Measurements from ENCODE around the gene CFAP251.

CFAP251 gene

DNA sequence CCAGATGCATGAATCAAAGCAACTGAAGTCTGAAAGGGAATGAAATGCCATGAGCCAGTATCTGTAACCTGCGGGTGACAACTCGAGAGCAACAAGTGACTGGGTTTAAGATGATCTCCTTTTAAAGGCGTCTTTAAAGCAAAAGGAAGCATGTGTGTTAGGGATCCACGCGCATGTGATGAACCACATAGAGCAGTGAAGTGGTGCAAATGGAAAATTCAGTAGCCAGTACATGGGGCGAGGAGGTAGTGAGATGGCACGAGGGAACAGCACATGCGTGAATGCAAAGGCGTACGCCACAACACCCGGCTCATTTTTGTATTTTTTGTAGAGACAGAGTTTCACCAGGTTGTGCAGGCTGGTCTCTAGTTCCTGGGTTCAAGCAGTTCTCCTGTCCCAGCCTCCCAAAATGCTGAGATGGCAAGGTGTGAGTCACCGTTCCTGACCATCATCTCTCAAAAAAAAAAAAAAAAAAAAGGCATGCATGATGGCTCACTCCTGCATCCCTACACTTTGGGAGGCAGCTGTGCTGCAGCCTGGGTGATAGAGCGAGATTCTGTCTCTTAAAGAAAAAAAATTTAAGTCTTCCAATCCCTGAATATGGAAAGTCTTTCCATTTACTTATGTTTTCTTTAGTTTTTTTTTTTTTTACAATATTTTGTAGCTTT is 78.7 kb downstream of the CFAP251 start:
- no peaks in the 10 kb centered on the region for H3K27me3 ChIP-seq (ENCODE audit: control insufficient read depth in 1 of 2, insufficient read depth in 2 of 2, low read length in 2 of 2)
- H3K4me3 ChIP-seq (ENCODE audit: low read depth in 1 of 2, low read length in 2 of 2) = no peak overlapping the region
- H3K27ac ChIP-seq (ENCODE audit: low read depth, low read length) = no peak overlapping the region
- H3K9me3 ChIP-seq (ENCODE audit: low read length) = no peaks in the 10 kb centered on the region
- no peaks in the 10 kb centered on the region for H3K36me3 ChIP-seq (ENCODE audit: insufficient read depth, low read length)
- H3K4me1 ChIP-seq (ENCODE audit: insufficient read depth, low read length) = no peaks in the 10 kb centered on the region
- H3K9ac ChIP-seq (ENCODE audit: low read length) = no peak overlapping the region

DNA sequence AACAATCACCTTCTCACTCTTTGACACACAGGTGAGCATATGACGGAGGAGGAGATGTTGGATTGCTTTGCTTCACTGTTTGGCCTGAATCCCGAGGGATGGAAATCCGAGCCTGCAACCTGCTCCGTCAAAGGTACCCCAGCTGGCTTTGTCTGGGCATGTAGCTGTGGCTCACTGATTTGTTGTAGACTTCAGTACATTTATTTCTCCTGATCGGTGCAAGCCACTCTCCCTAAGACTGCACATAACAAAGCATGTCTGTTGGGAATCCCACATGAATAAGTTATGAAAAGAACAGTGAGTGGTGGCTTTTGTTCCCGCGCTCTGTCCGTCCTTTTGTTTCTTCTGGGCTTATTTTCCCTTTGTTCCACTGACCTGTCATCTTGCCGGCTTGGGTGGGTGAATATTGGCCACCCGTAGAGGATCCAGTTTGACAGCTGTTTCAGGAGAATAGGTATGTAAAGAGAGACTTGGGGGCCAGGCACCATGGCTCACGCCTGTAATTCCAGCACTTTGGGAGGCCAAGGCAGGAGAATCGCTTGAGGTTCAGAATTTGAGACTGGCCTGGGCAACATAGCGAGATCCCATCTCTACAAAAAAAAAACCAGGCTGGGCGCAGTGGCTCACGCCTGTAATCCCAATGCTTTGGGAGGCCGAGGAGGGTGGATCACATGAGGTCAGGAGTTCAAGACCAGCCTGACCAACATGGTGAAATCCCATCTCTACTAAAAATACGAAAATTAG is 83.2 kb downstream of the CFAP251 start:
- H3K4me3 ChIP-seq (ENCODE audit: low read depth in 1 of 2, low read length in 2 of 2) = no peak overlapping the region
- no peak overlapping the region for H3K9ac ChIP-seq (ENCODE audit: low read length)
- H3K36me3 ChIP-seq (ENCODE audit: insufficient read depth, low read length) = no peaks in the 10 kb centered on the region
- no peaks in the 10 kb centered on the region for H3K27me3 ChIP-seq (ENCODE audit: control insufficient read depth in 1 of 2, insufficient read depth in 2 of 2, low read length in 2 of 2)
- H3K9me3 ChIP-seq (ENCODE audit: low read length) = no peaks in the 10 kb centered on the region
- no peaks in the 10 kb centered on the region for H3K4me1 ChIP-seq (ENCODE audit: insufficient read depth, low read length)
- no peak overlapping the region for H3K27ac ChIP-seq (ENCODE audit: low read depth, low read length)

DNA sequence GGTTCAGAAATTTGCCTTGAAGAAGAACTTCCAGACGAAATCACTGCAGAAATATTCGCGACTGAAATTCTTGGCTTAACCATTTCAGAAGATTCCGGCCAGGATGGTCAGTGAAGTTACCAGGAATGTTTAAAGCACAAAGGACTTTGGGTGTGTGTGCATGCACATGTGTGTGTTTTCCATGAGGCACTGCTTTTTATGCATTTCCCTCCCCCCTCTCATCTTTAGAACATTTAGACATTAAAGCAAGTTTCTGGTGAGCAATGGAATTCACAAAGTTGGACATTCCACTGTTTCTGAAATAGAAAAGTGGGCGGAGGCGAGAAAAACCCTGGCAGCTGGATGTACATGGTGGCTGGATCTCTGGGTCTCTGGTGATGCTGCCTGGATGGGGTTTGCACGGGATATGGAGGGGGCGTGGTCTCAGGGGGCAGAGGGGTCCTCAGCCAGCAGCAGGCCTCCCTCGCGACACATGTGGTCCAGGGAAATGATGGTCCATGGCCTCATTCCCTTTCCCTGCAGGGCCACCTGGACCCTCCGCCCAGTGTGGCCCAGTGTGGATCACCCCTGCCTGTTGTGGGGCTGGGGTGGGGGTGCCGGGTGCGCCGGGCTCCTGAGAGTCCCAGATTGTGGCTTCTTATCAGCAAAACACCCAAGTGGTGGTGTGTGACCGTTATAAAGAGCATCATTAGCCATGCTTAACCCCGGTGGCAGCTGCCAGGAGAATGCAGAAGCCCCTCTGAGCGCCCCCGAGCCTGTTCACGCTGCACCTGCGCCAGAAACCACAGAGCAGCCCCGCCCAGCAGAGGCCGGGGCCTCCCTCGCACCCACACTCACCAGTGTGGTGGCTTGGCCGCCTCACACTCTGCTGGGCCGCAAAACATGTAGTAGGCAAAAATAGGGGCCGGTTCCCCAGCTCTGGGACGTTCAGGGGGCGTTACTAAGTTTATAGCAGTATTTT is 85.5 kb downstream of the CFAP251 start:
- Histone ChIP-seq H3K36me3 (ENCODE audit: insufficient read depth, low read length) (no peaks in the 10 kb centered on the region), H3K4me3 (ENCODE audit: low read depth in 1 of 2, low read length in 2 of 2) (no peak overlapping the region), H3K9me3 (ENCODE audit: low read length) (no peaks in the 10 kb centered on the region), H3K9ac (ENCODE audit: low read length) (no peak overlapping the region), H3K27me3 (ENCODE audit: control insufficient read depth in 1 of 2, insufficient read depth in 2 of 2, low read length in 2 of 2) (no peaks in the 10 kb centered on the region), H3K4me1 (ENCODE audit: insufficient read depth, low read length) (no peaks in the 10 kb centered on the region), H3K27ac (ENCODE audit: low read depth, low read length) (no peak overlapping the region)

- Histone ChIP-seq H3K27ac (ENCODE audit: low read depth, low read length) (no peak overlapping the region), H3K9ac (ENCODE audit: low read length) (no peak overlapping the region), H3K27me3 (ENCODE audit: control insufficient read depth in 1 of 2, insufficient read depth in 2 of 2, low read length in 2 of 2) (no peaks in the 10 kb centered on the region)
Measured at GRCh38 chr12:122004633-122005071, 86.3 kb downstream of the CFAP251 start.

DNA sequence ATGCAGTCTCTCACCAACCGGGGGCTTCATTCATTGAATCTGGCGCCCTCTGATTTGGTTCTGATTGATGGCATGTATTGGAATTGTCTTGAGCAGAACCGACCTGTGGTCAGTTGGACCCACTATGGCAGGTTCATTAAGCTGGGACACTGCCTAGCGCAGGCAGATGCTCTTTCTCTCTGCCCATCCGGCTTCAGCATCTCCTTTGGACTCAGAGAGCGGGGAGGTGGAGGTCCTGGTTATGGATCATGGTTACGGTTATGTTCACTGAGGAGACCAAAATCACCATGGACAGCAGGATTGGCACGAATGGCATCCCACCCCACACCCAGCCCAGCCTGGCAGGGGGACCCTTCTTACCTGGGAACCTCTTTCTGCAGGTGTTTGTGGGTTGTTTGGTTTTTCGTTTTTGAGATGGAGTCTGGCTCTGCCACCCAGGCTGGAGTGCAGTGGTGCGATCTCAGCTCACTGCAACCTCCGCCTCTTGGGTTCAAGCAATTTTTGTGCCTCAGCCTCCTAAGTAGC is 86.9 kb downstream of the CFAP251 start:
- Histone ChIP-seq H3K27me3 (ENCODE audit: control insufficient read depth in 1 of 2, insufficient read depth in 2 of 2, low read length in 2 of 2) (no peaks in the 10 kb centered on the region), H3K27ac (ENCODE audit: low read depth, low read length) (no peak overlapping the region), H3K4me3 (ENCODE audit: low read depth in 1 of 2, low read length in 2 of 2) (no peak overlapping the region), H3K4me1 (ENCODE audit: insufficient read depth, low read length) (no peaks in the 10 kb centered on the region), H3K9me3 (ENCODE audit: low read length) (no peaks in the 10 kb centered on the region), H3K36me3 (ENCODE audit: insufficient read depth, low read length) (no peaks in the 10 kb centered on the region), H3K9ac (ENCODE audit: low read length) (no peak overlapping the region)

More at GRCh38 chr12:122004633-122005071, 86.3 kb downstream of the CFAP251 start:
- no peaks in the 10 kb centered on the region for H3K36me3 ChIP-seq (ENCODE audit: insufficient read depth, low read length)
- no peaks in the 10 kb centered on the region for H3K9me3 ChIP-seq (ENCODE audit: low read length)
- H3K4me1 ChIP-seq (ENCODE audit: insufficient read depth, low read length) = no peaks in the 10 kb centered on the region
- H3K4me3 ChIP-seq (ENCODE audit: low read depth in 1 of 2, low read length in 2 of 2) = no peak overlapping the region

GRCh38 chr12:122006186-122006926 is 88.0 kb downstream of the CFAP251 start:
- Histone ChIP-seq H3K9ac (ENCODE audit: low read length) (no peak overlapping the region), H3K27ac (ENCODE audit: low read depth, low read length) (no peak overlapping the region), H3K9me3 (ENCODE audit: low read length) (no peaks in the 10 kb centered on the region), H3K4me3 (ENCODE audit: low read depth in 1 of 2, low read length in 2 of 2) (no peak overlapping the region), H3K36me3 (ENCODE audit: insufficient read depth, low read length) (no peaks in the 10 kb centered on the region), H3K4me1 (ENCODE audit: insufficient read depth, low read length) (no peaks in the 10 kb centered on the region), H3K27me3 (ENCODE audit: control insufficient read depth in 1 of 2, insufficient read depth in 2 of 2, low read length in 2 of 2) (no peaks in the 10 kb centered on the region)

DNA sequence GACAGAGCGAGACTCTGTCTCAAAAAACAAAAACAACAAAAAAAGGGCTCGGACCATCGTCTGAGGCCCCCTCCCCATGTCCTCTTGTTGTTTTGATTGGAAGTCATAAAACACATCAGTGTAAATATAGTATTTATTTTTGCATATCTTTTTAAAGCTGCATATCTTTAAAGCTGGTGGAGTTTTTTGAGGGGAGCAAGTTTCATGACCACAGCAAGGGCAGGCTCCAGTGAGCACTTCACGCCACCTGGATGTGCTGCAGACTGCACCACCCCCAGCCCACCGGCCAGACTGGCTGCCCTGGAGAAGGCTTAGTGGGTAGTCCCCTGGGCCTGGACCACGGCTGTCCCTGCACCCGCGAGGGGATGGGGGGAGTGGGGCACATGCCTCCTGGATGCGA is 91.3 kb downstream of the CFAP251 start:
- no peak overlapping the region for H3K9ac ChIP-seq (ENCODE audit: low read length)
- no peaks in the 10 kb centered on the region for H3K36me3 ChIP-seq (ENCODE audit: insufficient read depth, low read length)
- H3K27me3 ChIP-seq (ENCODE audit: control insufficient read depth in 1 of 2, insufficient read depth in 2 of 2, low read length in 2 of 2) = no peaks in the 10 kb centered on the region
- no peaks in the 10 kb centered on the region for H3K4me1 ChIP-seq (ENCODE audit: insufficient read depth, low read length)
- H3K9me3 ChIP-seq (ENCODE audit: low read length) = no peaks in the 10 kb centered on the region
- H3K27ac ChIP-seq (ENCODE audit: low read depth, low read length) = no peak overlapping the region
- no peak overlapping the region for H3K4me3 ChIP-seq (ENCODE audit: low read depth in 1 of 2, low read length in 2 of 2)

- Histone ChIP-seq H3K27me3 (ENCODE audit: control insufficient read depth in 1 of 2, insufficient read depth in 2 of 2, low read length in 2 of 2) (no peaks in the 10 kb centered on the region), H3K9ac (ENCODE audit: low read length) (no peak overlapping the region), H3K4me1 (ENCODE audit: insufficient read depth, low read length) (no peaks in the 10 kb centered on the region), H3K36me3 (ENCODE audit: insufficient read depth, low read length) (no peaks in the 10 kb centered on the region), H3K4me3 (ENCODE audit: low read depth in 1 of 2, low read length in 2 of 2) (no peak overlapping the region), H3K27ac (ENCODE audit: low read depth, low read length) (no peak overlapping the region), H3K9me3 (ENCODE audit: low read length) (no peaks in the 10 kb centered on the region)
Measured at GRCh38 chr12:122012184-122012583, 93.8 kb downstream of the CFAP251 start.

- Histone ChIP-seq H3K36me3 (ENCODE audit: insufficient read depth, low read length) (no peaks in the 10 kb centered on the region), H3K27ac (ENCODE audit: low read depth, low read length) (no peak overlapping the region), H3K9me3 (ENCODE audit: low read length) (no peaks in the 10 kb centered on the region), H3K9ac (ENCODE audit: low read length) (no peak overlapping the region), H3K27me3 (ENCODE audit: control insufficient read depth in 1 of 2, insufficient read depth in 2 of 2, low read length in 2 of 2) (no peaks in the 10 kb centered on the region), H3K4me1 (ENCODE audit: insufficient read depth, low read length) (no peaks in the 10 kb centered on the region), H3K4me3 (ENCODE audit: low read depth in 1 of 2, low read length in 2 of 2) (no peak overlapping the region)
Measured at GRCh38 chr12:122013136-122013535, 94.7 kb downstream of the CFAP251 start.

- Histone ChIP-seq H3K27ac (ENCODE audit: low read depth, low read length) (no peak overlapping the region), H3K36me3 (ENCODE audit: insufficient read depth, low read length) (no peaks in the 10 kb centered on the region), H3K4me3 (ENCODE audit: low read depth in 1 of 2, low read length in 2 of 2) (no peak overlapping the region), H3K9me3 (ENCODE audit: low read length) (no peaks in the 10 kb centered on the region), H3K27me3 (ENCODE audit: control insufficient read depth in 1 of 2, insufficient read depth in 2 of 2, low read length in 2 of 2) (no peaks in the 10 kb centered on the region), H3K9ac (ENCODE audit: low read length) (no peak overlapping the region), H3K4me1 (ENCODE audit: insufficient read depth, low read length) (no peaks in the 10 kb centered on the region)
Measured at GRCh38 chr12:122013791-122014590, 95.6 kb downstream of the CFAP251 start.

Data from muscle layer of colon (tissue), 2 donors.